GM12892 (cell line): ENCODE measurements around the gene KLHL17.
"Not testable (repeated sequence)": the region's sequence is repeated elsewhere in the genome, so short reads cannot be mapped to it uniquely, and the experiment has no call there.

Experiments
- POLR2A ChIP-seq: IDR thresholded peaks from 2 replicates; pipeline ENCODE4 v1.6.1; 2011; ENCODE audit warnings: low read depth, low read length, control low read depth
- POLR2AphosphoS5 ChIP-seq: IDR thresholded peaks from 2 replicates; pipeline ENCODE4 v1.6.1; 2011; ENCODE audit warnings: low read depth, low read length, control low read depth

DNA sequence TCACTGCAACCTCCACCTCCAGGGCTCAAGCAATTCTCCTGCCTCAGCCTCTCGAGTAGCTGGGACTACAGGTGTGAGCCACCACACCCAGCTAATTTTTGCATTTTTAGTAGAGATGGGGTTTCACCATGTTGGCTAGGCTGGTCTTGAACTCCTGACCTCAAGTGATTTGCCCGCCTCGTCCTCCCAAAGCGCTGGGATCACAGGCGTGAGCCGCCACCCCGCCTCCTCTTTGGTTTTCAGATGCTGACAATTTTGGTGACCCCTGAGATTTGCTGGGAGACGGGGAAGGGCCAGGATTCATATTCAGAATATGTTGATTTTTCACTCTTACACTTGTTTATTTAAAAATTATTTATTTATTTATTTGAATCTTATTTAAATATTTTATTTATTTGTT, 49.7 kb downstream of the KLHL17 start:
- TF ChIP-seq POLR2A, POLR2AphosphoS5: not testable (repeated sequence)
